IPS-15b (cell line): ENCODE results near the gene KIF3B.
A peak's percentile ranks its signal among the peaks of the same experiment; 100 is the strongest.
"Not testable (repeated sequence)": the region's sequence is repeated elsewhere in the genome, so short reads cannot be mapped to it uniquely, and the experiment has no call there.

ENCODE experiments used
- H3K27me3 ChIP-seq: one replicate; pipeline ENCODE4 v1.6.1; 2013; ENCODE audit warnings: low read length; ENCODE audit not compliant: control insufficient read depth, insufficient read depth
- H3K36me3 ChIP-seq: one replicate; pipeline ENCODE4 v1.6.1; 2013; ENCODE audit warnings: low read length; ENCODE audit not compliant: control insufficient read depth, insufficient read depth
- H3K4me1 ChIP-seq: one replicate; pipeline ENCODE4 v1.6.1; 2013; ENCODE audit warnings: mild to moderate bottlenecking, low read length; ENCODE audit not compliant: control insufficient read depth, insufficient read depth
- H3K4me3 ChIP-seq: one replicate; pipeline ENCODE4 v1.5.1; 2013; ENCODE audit warnings: low read depth, low read length
- H3K9ac ChIP-seq: one replicate; pipeline ENCODE4 v1.6.1; 2013; ENCODE audit warnings: low read depth, mild to moderate bottlenecking, low read length
- H3K9me3 ChIP-seq: one replicate; pipeline ENCODE4 v1.6.1; 2013; ENCODE audit warnings: mild to moderate bottlenecking, low read length; ENCODE audit not compliant: control insufficient read depth, insufficient read depth

KIF3B gene

DNA sequence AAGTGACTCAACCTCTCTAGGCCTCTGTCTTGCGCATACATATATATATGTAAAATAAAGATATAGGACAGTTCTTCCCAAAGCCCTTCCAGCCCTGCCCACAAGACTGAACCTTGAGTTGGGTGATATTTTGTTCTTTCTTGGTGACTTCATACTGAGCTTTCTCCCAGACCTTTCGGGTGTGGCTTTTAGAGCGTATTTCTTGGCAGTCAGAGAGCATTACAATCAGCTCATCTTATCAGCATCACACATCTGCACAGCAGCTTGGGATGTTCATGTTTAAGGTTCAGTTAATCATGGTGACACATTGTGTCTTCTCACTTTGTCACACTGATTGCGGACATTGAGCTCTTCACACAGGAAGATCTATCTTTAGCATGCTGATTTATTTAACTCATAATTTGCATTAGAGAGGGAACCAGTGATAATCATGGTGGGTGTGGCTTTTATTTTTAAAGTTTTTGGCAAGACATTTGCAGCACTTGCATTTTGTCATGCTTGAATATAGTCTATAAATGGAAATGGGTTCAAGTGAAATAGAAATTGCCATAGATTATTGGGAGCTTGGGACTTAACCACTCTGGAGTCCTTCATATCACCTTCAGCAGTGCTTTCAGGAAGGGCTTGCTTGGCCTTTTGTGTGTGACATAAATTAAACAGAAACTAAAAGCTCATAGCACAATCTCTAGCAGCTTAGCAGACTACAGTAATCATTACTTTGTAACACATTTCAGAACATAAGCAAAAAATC lies 8.3 kb downstream of the KIF3B start:
- H3K9ac ChIP-seq: no peak overlapping the region
- no peaks in the 10 kb centered on the region for H3K27me3 ChIP-seq
- no peak overlapping the region for H3K4me3 ChIP-seq
- H3K36me3 ChIP-seq: no peaks in the 10 kb centered on the region
- peaks cover 3% of the 10 kb centered on the region for H3K4me1 ChIP-seq
- H3K9me3 ChIP-seq: no peaks in the 10 kb centered on the region

DNA sequence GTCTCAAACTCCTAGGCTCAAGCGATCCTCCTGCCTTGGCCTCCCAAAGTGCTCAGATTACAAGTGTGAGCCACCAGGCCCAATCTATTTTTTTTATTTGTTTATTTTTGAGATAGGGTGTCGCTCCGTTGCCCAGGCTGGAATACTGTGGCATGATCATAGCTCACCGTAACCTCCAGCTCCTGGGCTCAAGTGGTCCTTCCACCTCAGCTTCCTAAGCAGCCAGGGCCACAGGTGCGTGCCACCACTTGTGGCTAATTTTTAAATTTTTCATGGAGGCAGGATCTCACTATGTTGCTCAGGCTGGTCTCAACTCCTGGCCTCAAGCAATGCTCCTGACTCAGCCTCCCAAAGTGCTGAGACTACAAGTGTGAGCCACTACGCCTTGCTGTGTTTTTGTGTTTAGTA lies 9.8 kb downstream of the KIF3B start:
- no peak overlapping the region for H3K9ac ChIP-seq
- no peaks in the 10 kb centered on the region for H3K36me3 ChIP-seq
- no peaks in the 10 kb centered on the region for H3K27me3 ChIP-seq
- H3K9me3 ChIP-seq: no peaks in the 10 kb centered on the region
- H3K4me3 ChIP-seq: no peak overlapping the region
- peaks cover 3% of the 10 kb centered on the region for H3K4me1 ChIP-seq

DNA sequence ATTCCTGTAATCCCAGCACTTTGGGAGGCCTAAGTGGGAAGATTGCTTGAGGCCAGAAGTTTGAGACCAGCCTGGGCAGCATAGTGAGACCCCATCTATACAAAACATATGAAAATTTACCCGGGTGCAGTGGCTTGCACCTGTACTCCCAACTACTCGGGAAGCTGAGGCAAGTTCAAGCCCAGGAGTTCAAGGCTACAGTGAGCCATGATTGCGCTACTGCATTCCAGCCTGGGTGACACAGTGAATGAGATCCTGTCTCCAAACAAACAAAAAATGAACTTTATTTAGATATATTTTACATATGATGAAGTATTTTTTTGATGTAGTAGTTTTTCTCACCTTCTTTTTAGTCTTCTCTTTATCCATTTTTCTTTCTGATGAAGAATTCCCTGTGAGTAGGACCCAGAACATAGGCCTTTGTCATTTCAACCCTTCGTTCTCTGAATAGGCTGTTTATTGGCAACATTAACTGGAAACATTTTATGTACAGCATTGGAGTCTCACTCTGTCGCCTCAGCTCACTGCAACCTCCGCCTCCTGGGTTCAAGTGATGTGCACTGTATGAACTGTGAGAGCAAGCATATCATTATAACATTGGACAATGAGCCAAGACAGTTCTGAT lies 10.9 kb downstream of the KIF3B start:
- no peaks in the 10 kb centered on the region for H3K27me3 ChIP-seq
- no peak overlapping the region for H3K9ac ChIP-seq
- no peaks in the 10 kb centered on the region for H3K9me3 ChIP-seq
- no peak overlapping the region for H3K4me3 ChIP-seq
- H3K4me1 ChIP-seq: peaks cover 3% of the 10 kb centered on the region
- no peaks in the 10 kb centered on the region for H3K36me3 ChIP-seq

DNA sequence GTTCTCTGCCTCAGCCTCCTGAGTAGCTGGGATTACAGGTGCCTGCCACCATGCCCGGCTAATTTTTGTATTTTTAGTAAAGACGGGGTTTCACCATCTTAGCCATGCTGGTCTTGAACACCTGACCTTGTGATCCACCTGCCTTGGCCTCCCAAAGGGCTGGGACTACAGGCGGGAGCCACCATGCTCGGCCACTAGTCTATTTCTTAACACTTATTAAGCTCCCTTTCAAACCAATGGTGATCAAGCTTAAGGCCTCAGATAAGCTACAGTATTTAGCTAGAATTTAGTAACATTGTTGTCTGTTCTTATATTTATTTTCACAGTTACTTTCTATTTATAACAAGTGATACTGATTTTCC lies 11.8 kb downstream of the KIF3B start:
- not testable (repeated sequence) for H3K4me3 ChIP-seq, H3K4me1 ChIP-seq, H3K36me3 ChIP-seq, H3K9ac ChIP-seq, H3K9me3 ChIP-seq, H3K27me3 ChIP-seq

DNA sequence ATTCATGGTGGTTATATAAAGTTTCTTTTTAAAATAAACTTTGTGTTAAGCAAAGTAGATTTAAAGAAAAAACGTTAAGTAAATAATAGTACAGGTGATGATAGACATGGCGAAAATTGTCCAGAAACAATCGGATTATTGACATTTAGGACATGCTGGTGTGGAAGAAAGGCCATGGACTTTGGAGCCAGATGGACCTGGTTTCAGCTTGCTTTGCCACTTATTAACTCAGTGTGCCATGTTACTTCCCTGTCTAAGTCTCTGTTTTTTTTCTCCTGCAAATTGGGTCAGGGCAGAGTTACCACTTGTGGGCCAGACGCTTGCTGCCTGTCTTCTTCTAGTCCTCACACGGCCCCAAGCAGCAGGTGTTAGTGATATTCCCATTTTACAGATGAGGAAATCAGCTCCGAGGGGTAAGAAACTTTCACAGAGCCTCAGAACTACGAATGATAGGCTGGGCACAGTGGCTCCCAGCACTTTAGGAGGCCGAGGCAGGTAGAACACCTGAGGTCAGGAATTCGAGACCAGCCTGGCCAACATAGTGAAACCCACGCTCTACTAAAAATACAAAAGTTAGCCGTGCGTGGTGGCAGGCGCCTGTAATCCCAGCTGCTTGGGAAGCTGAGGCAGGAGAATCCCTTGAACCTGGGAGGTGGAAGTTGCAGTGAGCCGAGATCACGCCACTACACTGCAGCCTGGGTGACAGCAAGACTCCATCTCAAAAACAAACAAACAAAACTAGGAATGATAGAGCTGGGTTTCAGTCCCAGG lies 12.4 kb downstream of the KIF3B start:
- no peaks in the 10 kb centered on the region for H3K27me3 ChIP-seq
- no peak overlapping the region for H3K4me3 ChIP-seq
- H3K36me3 ChIP-seq: no peaks in the 10 kb centered on the region
- H3K9ac ChIP-seq: no peak overlapping the region
- H3K9me3 ChIP-seq: no peaks in the 10 kb centered on the region
- H3K4me1 ChIP-seq: peaks cover 3% of the 10 kb centered on the region

DNA sequence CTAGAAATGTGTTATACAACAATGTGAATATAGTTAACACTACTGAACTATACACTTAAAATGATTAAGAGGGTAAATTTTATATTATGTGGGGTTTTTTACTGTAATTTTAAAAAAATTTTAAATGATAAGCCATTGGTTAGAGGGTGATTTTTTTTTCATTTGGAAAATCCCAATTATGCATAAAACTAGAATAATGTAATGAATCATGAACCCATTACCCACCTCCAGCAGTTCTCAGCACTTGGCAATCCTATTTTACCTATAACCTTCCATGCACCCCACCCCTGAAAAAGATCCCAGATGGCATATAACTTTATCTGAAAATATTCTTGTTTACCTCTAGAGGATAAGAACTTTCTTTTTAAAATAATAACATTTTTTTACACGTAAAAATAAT lies 13.7 kb downstream of the KIF3B start:
- no peak overlapping the region for H3K9ac ChIP-seq
- H3K4me3 ChIP-seq: no peak overlapping the region
- no peaks in the 10 kb centered on the region for H3K36me3 ChIP-seq
- H3K27me3 ChIP-seq: no peaks in the 10 kb centered on the region
- no peaks in the 10 kb centered on the region for H3K4me1 ChIP-seq
- H3K9me3 ChIP-seq: no peaks in the 10 kb centered on the region

DNA sequence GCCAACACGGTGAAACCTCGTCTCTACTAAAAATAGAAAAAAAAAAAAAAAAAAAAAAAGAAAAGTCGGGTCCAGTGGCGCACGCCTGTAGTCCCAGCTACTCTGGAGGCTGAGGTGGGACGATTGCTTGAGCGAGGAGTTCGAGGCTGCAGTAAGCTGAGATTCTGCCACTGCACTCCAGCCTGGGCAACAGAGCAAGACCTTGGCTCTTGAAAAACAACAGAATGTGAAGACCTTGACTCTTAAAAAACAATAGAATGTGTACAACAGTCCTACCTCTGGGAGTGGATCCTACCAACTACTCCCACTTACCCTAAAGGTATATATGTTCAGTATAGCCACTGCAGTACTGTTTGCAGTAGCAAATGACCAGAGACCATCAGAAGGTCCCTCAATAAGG lies 15.1 kb downstream of the KIF3B start:
- no peaks in the 10 kb centered on the region for H3K36me3 ChIP-seq
- H3K4me1 ChIP-seq: no peaks in the 10 kb centered on the region
- no peaks in the 10 kb centered on the region for H3K9me3 ChIP-seq
- no peak overlapping the region for H3K4me3 ChIP-seq
- no peak overlapping the region for H3K9ac ChIP-seq
- no peaks in the 10 kb centered on the region for H3K27me3 ChIP-seq

DNA sequence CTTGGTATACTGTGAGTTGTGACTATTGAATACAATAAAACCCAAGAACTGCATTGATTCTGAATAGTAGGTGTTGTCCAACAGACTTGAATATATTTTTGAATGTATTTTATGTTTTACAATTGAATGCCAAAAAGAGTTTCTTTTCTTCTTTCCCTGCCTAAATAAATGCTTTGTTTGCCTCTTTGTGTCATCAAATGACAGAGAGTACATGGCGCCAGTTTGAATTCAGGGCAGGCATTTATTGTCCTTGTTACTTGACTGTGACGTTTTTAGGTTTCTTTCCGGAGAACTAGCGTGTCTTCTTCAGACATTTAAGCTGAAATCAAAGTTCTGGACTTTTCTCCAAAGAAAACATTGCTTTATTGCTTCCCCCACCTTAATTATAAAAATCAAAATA lies 16.6 kb downstream of the KIF3B start:
- no peak overlapping the region for H3K4me3 ChIP-seq
- H3K9ac ChIP-seq: no peak overlapping the region
- H3K27me3 ChIP-seq: no peaks in the 10 kb centered on the region
- H3K4me1 ChIP-seq: no peaks in the 10 kb centered on the region
- no peaks in the 10 kb centered on the region for H3K36me3 ChIP-seq
- H3K9me3 ChIP-seq: no peaks in the 10 kb centered on the region

DNA sequence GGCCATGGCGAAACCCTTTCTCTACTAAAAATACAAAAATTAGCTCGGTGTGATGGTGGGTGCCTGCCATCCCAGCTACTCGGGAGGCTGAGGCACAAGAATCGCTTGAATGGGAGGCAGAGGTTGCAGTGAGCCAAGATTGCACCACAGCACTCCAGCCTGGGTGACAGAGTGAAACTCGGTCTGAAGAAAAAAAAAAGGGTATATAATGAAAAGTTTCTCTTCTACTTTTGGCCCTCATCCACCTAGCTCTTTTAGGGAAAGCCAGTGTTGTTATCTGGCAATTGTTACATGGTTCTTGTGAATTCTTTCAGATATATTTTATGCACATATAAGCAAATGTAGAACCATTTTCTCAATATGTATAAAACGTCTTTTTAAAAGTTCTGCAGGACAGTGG lies 19.0 kb downstream of the KIF3B start:
- Histone ChIP-seq H3K4me3 (no peak overlapping the region), H3K27me3 (no peaks in the 10 kb centered on the region), H3K36me3 (no peaks in the 10 kb centered on the region), H3K4me1 (no peaks in the 10 kb centered on the region), H3K9ac (no peak overlapping the region), H3K9me3 (no peaks in the 10 kb centered on the region)

DNA sequence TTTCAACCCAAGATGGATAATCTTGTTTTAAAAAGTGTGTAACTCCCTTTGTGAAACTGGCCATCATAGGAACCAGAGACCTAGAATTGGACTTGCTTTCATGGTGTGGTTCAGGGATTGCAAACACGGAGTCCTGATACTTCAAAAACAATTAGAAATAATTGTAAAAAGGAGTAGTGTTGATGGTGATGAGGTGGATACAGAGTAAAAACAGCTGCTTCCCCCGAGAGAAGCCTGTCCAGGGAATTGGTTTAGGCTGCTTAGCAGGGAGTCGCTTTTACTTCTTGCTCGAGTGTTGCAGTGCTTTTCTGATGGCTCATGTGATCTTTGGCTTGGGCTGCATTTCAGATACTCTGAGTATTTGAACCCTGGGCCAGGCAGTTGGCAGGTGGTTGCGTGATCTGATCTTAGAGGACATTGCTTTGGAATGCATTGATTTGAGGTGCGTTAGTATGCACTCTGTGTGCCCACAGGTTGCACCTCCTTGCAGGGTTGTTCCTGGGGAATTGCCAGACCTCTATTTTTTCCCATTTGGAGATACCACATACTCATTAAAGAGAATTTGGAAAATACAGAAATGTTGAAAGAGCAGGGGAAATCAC lies 19.5 kb downstream of the KIF3B start:
- Histone ChIP-seq H3K9me3 (no peaks in the 10 kb centered on the region), H3K4me3 (no peak overlapping the region), H3K9ac (peak overlapping the region; percentile 16), H3K36me3 (no peaks in the 10 kb centered on the region), H3K27me3 (no peaks in the 10 kb centered on the region), H3K4me1 (no peaks in the 10 kb centered on the region)

DNA sequence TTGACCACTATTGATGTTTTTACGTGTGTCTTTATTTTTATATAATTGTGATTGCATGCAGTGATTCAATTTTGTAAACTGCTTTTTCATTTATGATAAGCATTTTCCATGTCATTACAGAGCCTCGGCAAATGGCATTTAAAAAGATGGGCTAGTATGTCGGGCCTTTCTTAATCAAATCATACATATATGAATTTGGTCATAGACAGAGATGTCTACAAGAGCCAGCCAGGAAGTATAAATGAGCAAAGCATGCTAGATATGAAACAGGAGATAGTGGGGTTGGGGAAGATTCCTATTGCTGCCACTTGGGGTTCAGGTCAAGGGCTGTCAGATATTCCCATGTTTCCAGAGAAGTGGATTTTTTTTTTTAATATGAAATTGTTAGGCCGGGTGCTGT lies 20.0 kb downstream of the KIF3B start:
- Histone ChIP-seq H3K9me3 (no peaks in the 10 kb centered on the region), H3K27me3 (no peaks in the 10 kb centered on the region), H3K4me3 (no peak overlapping the region), H3K9ac (no peak overlapping the region), H3K4me1 (no peaks in the 10 kb centered on the region), H3K36me3 (no peaks in the 10 kb centered on the region)
